ENCODE results near the gene ZZZ3. TPM values are rescaled to one million over a fixed set of nuclear protein-coding genes. Genes with fewer than 3 reads are reported as not detected.
"Not testable (repeated sequence)": the region's sequence is repeated elsewhere in the genome, so short reads cannot be mapped to it uniquely, and the experiment has no call there.

ZZZ3 gene
- total RNA-seq, 1 donor from 2014 or later, result 41.1 TPM

DNA sequence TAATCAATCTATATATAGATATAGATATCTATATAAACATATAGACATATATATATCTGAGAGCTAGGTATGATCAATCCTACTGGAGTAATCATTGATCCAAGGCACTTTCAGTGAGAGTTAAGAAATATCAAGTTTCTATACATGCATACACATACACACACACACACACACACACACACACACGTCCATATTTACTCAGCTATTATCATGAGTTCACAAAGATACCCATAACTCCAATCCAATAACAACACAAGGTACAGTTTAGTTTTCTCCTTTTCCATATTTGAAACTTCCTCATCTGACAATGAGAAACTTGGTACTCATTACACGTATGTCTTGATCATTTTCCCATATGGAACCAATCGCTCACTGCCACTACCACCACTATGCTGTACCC, 27.3 kb upstream of the ZZZ3 start:
- Mint-ChIP-seq H3K4me1 (ENCODE audit: low read depth) (no peaks in the 10 kb centered on the region), H3K27ac (ENCODE audit: unreplicated experiment) (no peak overlapping the region), H3K27me3 (ENCODE audit: low read depth) (no peaks in the 10 kb centered on the region), H3K4me3 (ENCODE audit: unreplicated experiment) (no peak overlapping the region), H3K9me3 (ENCODE audit: low read depth) (no peaks in the 10 kb centered on the region), H3K36me3 (ENCODE audit: low read depth) (peaks cover 30% of the 10 kb centered on the region)
- TF ChIP-seq, protein P1, sequence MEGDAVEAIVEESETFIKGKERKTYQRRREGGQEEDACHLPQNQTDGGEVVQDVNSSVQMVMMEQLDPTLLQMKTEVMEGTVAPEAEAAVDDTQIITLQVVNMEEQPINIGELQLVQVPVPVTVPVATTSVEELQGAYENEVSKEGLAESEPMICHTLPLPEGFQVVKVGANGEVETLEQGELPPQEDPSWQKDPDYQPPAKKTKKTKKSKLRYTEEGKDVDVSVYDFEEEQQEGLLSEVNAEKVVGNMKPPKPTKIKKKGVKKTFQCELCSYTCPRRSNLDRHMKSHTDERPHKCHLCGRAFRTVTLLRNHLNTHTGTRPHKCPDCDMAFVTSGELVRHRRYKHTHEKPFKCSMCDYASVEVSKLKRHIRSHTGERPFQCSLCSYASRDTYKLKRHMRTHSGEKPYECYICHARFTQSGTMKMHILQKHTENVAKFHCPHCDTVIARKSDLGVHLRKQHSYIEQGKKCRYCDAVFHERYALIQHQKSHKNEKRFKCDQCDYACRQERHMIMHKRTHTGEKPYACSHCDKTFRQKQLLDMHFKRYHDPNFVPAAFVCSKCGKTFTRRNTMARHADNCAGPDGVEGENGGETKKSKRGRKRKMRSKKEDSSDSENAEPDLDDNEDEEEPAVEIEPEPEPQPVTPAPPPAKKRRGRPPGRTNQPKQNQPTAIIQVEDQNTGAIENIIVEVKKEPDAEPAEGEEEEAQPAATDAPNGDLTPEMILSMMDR (IDR thresholded peaks at IDR 0.05), result no peak
- DNase-seq (ENCODE audit: low spot score), result no peak

DNA sequence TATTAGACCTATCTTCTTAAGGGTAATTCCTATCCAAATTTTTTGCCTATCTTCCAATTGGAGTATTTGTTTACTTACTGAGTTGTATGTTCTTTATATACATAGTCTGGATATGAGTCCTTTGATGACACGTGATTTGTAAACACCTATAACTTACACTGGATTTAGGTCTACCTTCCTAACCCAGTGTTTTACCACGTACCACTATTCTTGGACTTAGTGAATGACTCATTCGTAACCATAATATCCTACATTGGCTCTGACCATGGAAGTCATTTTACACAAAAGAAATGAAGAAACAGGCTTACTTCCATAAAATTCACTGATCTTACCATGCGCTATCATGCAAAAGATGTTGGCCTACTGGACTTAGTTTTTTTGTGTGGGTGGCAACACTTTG, 23.9 kb upstream of the ZZZ3 start:
- TF ChIP-seq, protein P1 (IDR thresholded peaks at IDR 0.05), result no peak
- no peak for DNase-seq (ENCODE audit: low spot score)
- Mint-ChIP-seq H3K27me3 (ENCODE audit: low read depth) (no peaks in the 10 kb centered on the region), H3K27ac (ENCODE audit: unreplicated experiment) (no peak overlapping the region), H3K9me3 (ENCODE audit: low read depth) (no peaks in the 10 kb centered on the region), H3K36me3 (ENCODE audit: low read depth) (peaks cover 21% of the 10 kb centered on the region), H3K4me1 (ENCODE audit: low read depth) (no peaks in the 10 kb centered on the region), H3K4me3 (ENCODE audit: unreplicated experiment) (no peak overlapping the region)

DNA sequence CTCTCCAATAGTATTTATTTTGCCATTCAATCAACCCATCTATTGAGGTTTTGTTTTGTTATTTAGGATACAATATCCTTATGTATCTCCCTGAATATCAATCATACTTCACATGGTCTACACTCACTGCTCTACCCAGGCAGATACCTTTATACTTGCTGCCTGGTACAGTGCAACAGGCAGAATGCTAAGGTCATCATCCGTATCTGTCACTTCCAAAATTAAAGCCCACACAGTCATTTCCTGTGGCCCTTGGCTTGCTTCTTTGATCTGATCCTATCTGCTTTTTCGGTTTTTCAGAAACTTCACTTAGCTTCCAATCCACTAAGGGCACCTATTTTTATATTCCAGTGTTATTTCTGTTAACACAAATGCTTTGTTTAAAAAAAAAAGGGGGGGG, 22.3 kb upstream of the ZZZ3 start:
- H3K4me3 Mint-ChIP-seq (ENCODE audit: unreplicated experiment), result no peak overlapping the region
- no peak for DNase-seq (ENCODE audit: low spot score)
- H3K9me3 Mint-ChIP-seq (ENCODE audit: low read depth), result peaks cover under 1% of the 10 kb centered on the region
- TF ChIP-seq, protein P1 (IDR thresholded peaks at IDR 0.05), result no peak
- H3K27ac Mint-ChIP-seq (ENCODE audit: unreplicated experiment), result no peak overlapping the region
- H3K36me3 Mint-ChIP-seq (ENCODE audit: low read depth), result peaks cover 14% of the 10 kb centered on the region
- H3K27me3 Mint-ChIP-seq (ENCODE audit: low read depth), result no peaks in the 10 kb centered on the region
- H3K4me1 Mint-ChIP-seq (ENCODE audit: low read depth), result no peaks in the 10 kb centered on the region

DNA sequence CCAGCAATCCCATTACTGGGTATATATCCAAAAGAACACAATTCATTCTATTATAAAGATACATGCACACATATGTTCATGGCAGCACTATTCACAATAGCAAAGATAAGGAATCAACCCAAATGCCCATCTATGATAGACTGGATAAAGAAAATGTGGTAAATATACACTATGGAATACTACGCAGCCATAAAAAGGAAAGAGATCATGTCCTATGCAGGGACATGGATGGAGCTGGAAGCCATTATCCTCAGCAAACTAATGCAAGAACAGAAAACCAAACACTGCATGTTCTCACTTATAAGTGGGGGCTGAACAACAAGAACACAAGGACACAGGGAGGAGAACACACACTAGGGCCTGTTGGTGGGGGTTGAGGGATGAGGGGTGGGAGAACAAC, 17.2 kb upstream of the ZZZ3 start:
- H3K4me1 Mint-ChIP-seq (ENCODE audit: low read depth); H3K9me3 Mint-ChIP-seq (ENCODE audit: low read depth); H3K4me3 Mint-ChIP-seq (ENCODE audit: unreplicated experiment); H3K27ac Mint-ChIP-seq (ENCODE audit: unreplicated experiment); DNase-seq (ENCODE audit: low spot score); H3K27me3 Mint-ChIP-seq (ENCODE audit: low read depth); H3K36me3 Mint-ChIP-seq (ENCODE audit: low read depth): not testable (repeated sequence)

DNA sequence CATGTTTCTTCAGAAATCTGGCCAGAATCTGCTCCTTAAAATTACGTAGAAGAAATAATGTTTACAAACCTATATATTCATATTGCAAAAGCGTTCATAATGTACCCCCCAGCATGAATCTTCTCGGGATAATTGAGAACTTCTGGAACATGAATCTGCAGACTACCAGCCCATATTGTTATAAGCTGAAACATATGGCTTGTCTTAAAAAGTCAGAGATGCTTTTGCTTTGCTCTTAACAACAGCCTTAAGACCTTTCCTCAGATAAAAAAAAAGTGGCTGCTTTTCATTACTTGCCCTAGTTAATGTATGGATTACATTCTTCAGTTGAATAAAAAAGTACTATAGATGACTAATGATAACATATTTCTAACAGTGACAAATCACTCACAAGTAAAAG, 15.0 kb upstream of the ZZZ3 start:
- TF ChIP-seq, protein P1 (IDR thresholded peaks at IDR 0.05), result no peak
- H3K36me3 Mint-ChIP-seq (ENCODE audit: low read depth), result peaks cover 11% of the 10 kb centered on the region
- no peaks in the 10 kb centered on the region for H3K4me1 Mint-ChIP-seq (ENCODE audit: low read depth)
- DNase-seq (ENCODE audit: low spot score), result no peak
- H3K9me3 Mint-ChIP-seq (ENCODE audit: low read depth), result peaks cover 2% of the 10 kb centered on the region
- no peak overlapping the region for H3K4me3 Mint-ChIP-seq (ENCODE audit: unreplicated experiment)
- no peak overlapping the region for H3K27ac Mint-ChIP-seq (ENCODE audit: unreplicated experiment)
- no peaks in the 10 kb centered on the region for H3K27me3 Mint-ChIP-seq (ENCODE audit: low read depth)

DNA sequence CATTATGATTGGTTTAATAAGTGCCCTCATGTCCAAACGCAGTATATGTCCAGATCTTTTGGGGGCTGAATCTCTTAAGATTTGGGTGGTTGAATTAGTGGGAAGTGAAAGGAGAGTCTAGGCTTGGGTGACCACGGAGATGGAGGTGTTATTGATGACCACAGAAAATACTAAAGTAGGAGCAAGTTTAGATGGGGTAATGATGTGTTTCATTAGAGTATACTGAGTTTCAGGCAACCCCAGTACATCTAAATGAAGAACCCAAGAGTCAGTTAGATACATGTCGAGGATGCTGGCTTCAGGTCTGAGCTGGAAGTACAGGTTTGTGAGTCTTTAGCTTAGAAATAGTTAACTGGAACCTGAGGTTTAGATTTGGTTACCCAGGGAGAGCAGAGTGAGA, 6.5 kb upstream of the ZZZ3 start:
- DNase-seq (ENCODE audit: low spot score), result no peak
- H3K27ac Mint-ChIP-seq (ENCODE audit: unreplicated experiment), result no peak overlapping the region
- H3K4me1 Mint-ChIP-seq (ENCODE audit: low read depth), result peaks cover 17% of the 10 kb centered on the region
- TF ChIP-seq, protein P1 (IDR thresholded peaks at IDR 0.05), result no peak
- no peaks in the 10 kb centered on the region for H3K27me3 Mint-ChIP-seq (ENCODE audit: low read depth)
- no peak overlapping the region for H3K4me3 Mint-ChIP-seq (ENCODE audit: unreplicated experiment)
- H3K36me3 Mint-ChIP-seq (ENCODE audit: low read depth), result peaks cover 12% of the 10 kb centered on the region
- H3K9me3 Mint-ChIP-seq (ENCODE audit: low read depth), result no peaks in the 10 kb centered on the region

Data from chondrocyte (in vitro differentiated cells).